ENCODE measurements around the gene OPCML.

Gene OPCML

GRCh38 chr11:133070021-133070713 lies 462.1 kb downstream of the OPCML start:
- Histone ChIP-seq H2AK5ac (ENCODE audit: low read depth, low read length) (no peak overlapping the region), H3K14ac (ENCODE audit: low read length) (no peak overlapping the region), H2BK15ac (ENCODE audit: low read length) (no peak overlapping the region), H3K79me1 (ENCODE audit: low read depth, low read length) (no peaks in the 10 kb centered on the region), H3K4ac (ENCODE audit: low read length) (no peak overlapping the region), H3K4me2 (ENCODE audit: insufficient read depth, low read length, poor library complexity, severe bottlenecking) (no peak overlapping the region), H3K27ac (replicated peaks; ENCODE audit: low read length) (no peak overlapping the region), H2BK12ac (ENCODE audit: low read length) (no peak overlapping the region), H2AFZ (ENCODE audit: low read length) (no peak overlapping the region), H3K9ac (ENCODE audit: low read depth, low read length, poor library complexity) (no peak overlapping the region), H3K18ac (ENCODE audit: low read length) (no peak overlapping the region), H2BK120ac (ENCODE audit: low read depth, low read length) (no peak overlapping the region), H3K4me1 (ENCODE audit: control insufficient read depth in 2 of 2, insufficient read depth in 1 of 2, low read depth in 1 of 2, low read length in 2 of 2) (no peaks in the 10 kb centered on the region), H3K27me3 (ENCODE audit: control insufficient read depth in 3 of 3, insufficient read depth in 3 of 3, low read depth in 1 of 3, low read length in 3 of 3) (peaks cover 0 to 8% (median 0%) of the 10 kb centered on the region in 3 experiments), H3K9me3 (replicated peaks in 1 of 2; ENCODE audit: control insufficient read depth in 2 of 2, insufficient read depth in 1 of 2, low read depth in 1 of 2, low read length in 2 of 2) (no peaks in the 10 kb centered on the region), H4K91ac (ENCODE audit: low read depth, low read length, poor library complexity) (no peak overlapping the region), H2BK5ac (ENCODE audit: low read length) (no peak overlapping the region), H3K4me3 (ENCODE audit: low read length in 2 of 2) (no peak overlapping the region), H4K8ac (ENCODE audit: low read depth, low read length) (no peak overlapping the region), H3K36me3 (replicated peaks in 1 of 2; ENCODE audit: control insufficient read depth in 2 of 2, insufficient read depth in 2 of 2, low read length in 2 of 2) (no peaks in the 10 kb centered on the region), H3K23ac (ENCODE audit: low read depth, low read length, poor library complexity) (no peak overlapping the region)
- WGBS, 2 donors (ENCODE audit: extremely low coverage in 2 of 2, insufficient read length in 2 of 2, insufficient replicate concordance in 1 of 2) = no CpG with 5 or more reads among the region's 11 CpGs
- DNase-seq (ENCODE audit: low spot score) = no peak

GRCh38 chr11:133065847-133066485 lies 466.3 kb downstream of the OPCML start:
- H2AFZ ChIP-seq (ENCODE audit: low read length) = no peak overlapping the region
- no peaks in the 10 kb centered on the region for H3K9me3 ChIP-seq (replicated peaks in 1 of 2; ENCODE audit: control insufficient read depth in 2 of 2, insufficient read depth in 1 of 2, low read depth in 1 of 2, low read length in 2 of 2)
- no CpG with 5 or more reads among the region's 13 CpGs for WGBS, 2 donors (ENCODE audit: extremely low coverage in 2 of 2, insufficient read length in 2 of 2, insufficient replicate concordance in 1 of 2)
- H2BK5ac ChIP-seq (ENCODE audit: low read length) = peak overlapping the region; percentile 42
- H2BK15ac ChIP-seq (ENCODE audit: low read length) = peak overlapping the region; percentile 24
- H2BK120ac ChIP-seq (ENCODE audit: low read depth, low read length) = no peak overlapping the region
- no peak overlapping the region for H4K8ac ChIP-seq (ENCODE audit: low read depth, low read length)
- H3K4me3 ChIP-seq (ENCODE audit: low read length in 2 of 2) = no peak overlapping the region
- no peaks in the 10 kb centered on the region for H3K79me1 ChIP-seq (ENCODE audit: low read depth, low read length)
- peak overlapping the region; percentile 63 for H2BK12ac ChIP-seq (ENCODE audit: low read length)
- H3K18ac ChIP-seq (ENCODE audit: low read length) = no peak overlapping the region
- H4K91ac ChIP-seq (ENCODE audit: low read depth, low read length, poor library complexity) = no peak overlapping the region
- no peak overlapping the region for H3K14ac ChIP-seq (ENCODE audit: low read length)
- H2AK5ac ChIP-seq (ENCODE audit: low read depth, low read length) = peak overlapping the region; percentile 44
- H3K23ac ChIP-seq (ENCODE audit: low read depth, low read length, poor library complexity) = no peak overlapping the region
- no peaks in the 10 kb centered on the region for H3K27me3 ChIP-seq (ENCODE audit: control insufficient read depth in 3 of 3, insufficient read depth in 3 of 3, low read depth in 1 of 3, low read length in 3 of 3)
- H3K4ac ChIP-seq (ENCODE audit: low read length) = no peak overlapping the region
- DNase-seq (ENCODE audit: low spot score) = no peak
- H3K4me2 ChIP-seq (ENCODE audit: insufficient read depth, low read length, poor library complexity, severe bottlenecking) = no peak overlapping the region
- no peaks in the 10 kb centered on the region for H3K36me3 ChIP-seq (replicated peaks in 1 of 2; ENCODE audit: control insufficient read depth in 2 of 2, insufficient read depth in 2 of 2, low read length in 2 of 2)
- no peaks in the 10 kb centered on the region for H3K4me1 ChIP-seq (ENCODE audit: control insufficient read depth in 2 of 2, insufficient read depth in 1 of 2, low read depth in 1 of 2, low read length in 2 of 2)
- H3K9ac ChIP-seq (ENCODE audit: low read depth, low read length, poor library complexity) = peak overlapping the region; percentile 50
- no peak overlapping the region for H3K27ac ChIP-seq (replicated peaks; ENCODE audit: low read length)

GRCh38 chr11:133064961-133065360 lies 467.3 kb downstream of the OPCML start:
- peak overlapping the region; percentile 33 for H2AK5ac ChIP-seq (ENCODE audit: low read depth, low read length)
- no peak overlapping the region for H2BK120ac ChIP-seq (ENCODE audit: low read depth, low read length)
- no peaks in the 10 kb centered on the region for H3K79me1 ChIP-seq (ENCODE audit: low read depth, low read length)
- no peaks in the 10 kb centered on the region for H3K4me1 ChIP-seq (ENCODE audit: control insufficient read depth in 2 of 2, insufficient read depth in 1 of 2, low read depth in 1 of 2, low read length in 2 of 2)
- H3K9me3 ChIP-seq (replicated peaks in 1 of 2; ENCODE audit: control insufficient read depth in 2 of 2, insufficient read depth in 1 of 2, low read depth in 1 of 2, low read length in 2 of 2) = no peaks in the 10 kb centered on the region
- H3K27ac ChIP-seq (replicated peaks; ENCODE audit: low read length) = no peak overlapping the region
- no peak overlapping the region for H2BK12ac ChIP-seq (ENCODE audit: low read length)
- no peak overlapping the region for H3K14ac ChIP-seq (ENCODE audit: low read length)
- WGBS, 2 donors (ENCODE audit: extremely low coverage in 2 of 2, insufficient read length in 2 of 2, insufficient replicate concordance in 1 of 2) = no CpG with 5 or more reads among the region's 15 CpGs
- H3K27me3 ChIP-seq (ENCODE audit: control insufficient read depth in 3 of 3, insufficient read depth in 3 of 3, low read depth in 1 of 3, low read length in 3 of 3) = no peaks in the 10 kb centered on the region
- H3K4ac ChIP-seq (ENCODE audit: low read length) = no peak overlapping the region
- peak overlapping the region; percentile 25 for H3K23ac ChIP-seq (ENCODE audit: low read depth, low read length, poor library complexity)
- H2AFZ ChIP-seq (ENCODE audit: low read length) = peak overlapping the region; percentile 91
- no peak for DNase-seq (ENCODE audit: low spot score)
- H3K4me2 ChIP-seq (ENCODE audit: insufficient read depth, low read length, poor library complexity, severe bottlenecking) = no peak overlapping the region
- H3K18ac ChIP-seq (ENCODE audit: low read length) = no peak overlapping the region
- H3K36me3 ChIP-seq (replicated peaks in 1 of 2; ENCODE audit: control insufficient read depth in 2 of 2, insufficient read depth in 2 of 2, low read length in 2 of 2) = no peaks in the 10 kb centered on the region
- H3K4me3 ChIP-seq (ENCODE audit: low read length in 2 of 2) = no peak overlapping the region
- H3K9ac ChIP-seq (ENCODE audit: low read depth, low read length, poor library complexity) = no peak overlapping the region
- H2BK5ac ChIP-seq (ENCODE audit: low read length) = peak overlapping the region; percentile 42
- H4K91ac ChIP-seq (ENCODE audit: low read depth, low read length, poor library complexity) = no peak overlapping the region
- peak overlapping the region; percentile 52 for H4K8ac ChIP-seq (ENCODE audit: low read depth, low read length)
- H2BK15ac ChIP-seq (ENCODE audit: low read length) = peak overlapping the region; percentile 2

GRCh38 chr11:133064152-133064877 lies 468.0 kb downstream of the OPCML start:
- Histone ChIP-seq H2BK12ac (ENCODE audit: low read length) (no peak overlapping the region), H3K36me3 (replicated peaks in 1 of 2; ENCODE audit: control insufficient read depth in 2 of 2, insufficient read depth in 2 of 2, low read length in 2 of 2) (no peaks in the 10 kb centered on the region), H3K27me3 (ENCODE audit: control insufficient read depth in 3 of 3, insufficient read depth in 3 of 3, low read depth in 1 of 3, low read length in 3 of 3) (peaks cover 0 to 3% (median 0%) of the 10 kb centered on the region in 3 experiments), H4K8ac (ENCODE audit: low read depth, low read length) (no peak overlapping the region), H3K14ac (ENCODE audit: low read length) (peak overlapping the region; percentile 22), H2AK5ac (ENCODE audit: low read depth, low read length) (no peak overlapping the region), H2BK120ac (ENCODE audit: low read depth, low read length) (peak overlapping the region; percentile 34), H4K91ac (ENCODE audit: low read depth, low read length, poor library complexity) (no peak overlapping the region), H3K79me1 (ENCODE audit: low read depth, low read length) (no peaks in the 10 kb centered on the region), H3K4me2 (ENCODE audit: insufficient read depth, low read length, poor library complexity, severe bottlenecking) (peak overlapping the region; percentile 75), H3K9ac (ENCODE audit: low read depth, low read length, poor library complexity) (peak overlapping the region; percentile 72), H2BK15ac (ENCODE audit: low read length) (peak overlapping the region; percentile 35), H3K4me1 (ENCODE audit: control insufficient read depth in 2 of 2, insufficient read depth in 1 of 2, low read depth in 1 of 2, low read length in 2 of 2) (no peaks in the 10 kb centered on the region), H3K4me3 (ENCODE audit: low read length in 2 of 2) (peak overlapping the region; percentile 39 to 75), H3K23ac (ENCODE audit: low read depth, low read length, poor library complexity) (peak overlapping the region; percentile 40), H2AFZ (ENCODE audit: low read length) (peak overlapping the region; percentile 91), H2BK5ac (ENCODE audit: low read length) (no peak overlapping the region), H3K18ac (ENCODE audit: low read length) (peak overlapping the region; percentile 91), H3K4ac (ENCODE audit: low read length) (no peak overlapping the region), H3K9me3 (replicated peaks in 1 of 2; ENCODE audit: control insufficient read depth in 2 of 2, insufficient read depth in 1 of 2, low read depth in 1 of 2, low read length in 2 of 2) (no peaks in the 10 kb centered on the region), H3K27ac (replicated peaks; ENCODE audit: low read length) (peak overlapping the region; percentile 23)
- WGBS, 2 donors (ENCODE audit: extremely low coverage in 2 of 2, insufficient read length in 2 of 2, insufficient replicate concordance in 1 of 2) = no CpG with 5 or more reads among the region's 44 CpGs
- DNase-seq (ENCODE audit: low spot score) = peak; percentile 68
